ENCODE data around the gene RASSF5. TPM values are rescaled to one million over a fixed set of nuclear protein-coding genes. Genes with fewer than 3 reads are reported as not detected.

RASSF5 gene
- total and polyA plus RNA-seq, 10 of the 15 experiments (the other 5 are each of a cell fraction or from before 2014, with no cell fraction given) = 14.0 to 89.6 (median 68.9) TPM

- ChIA-PET POLR2A (interaction anchor here (7.0 kb wide), 1 partner anchor 28 kb away, joined by 66 read pairs; no protein-coding TSS in a partner anchor), SMC1A (ENCODE audit: uncharacterized antibody, unreplicated experiment) (interaction anchor here (1.0 to 21.1 kb wide), 2 partner anchors 30 to 81 kb away, joined by 3 to 476 read pairs; no protein-coding TSS in a partner anchor), RAD21 (ENCODE audit: unreplicated experiment) (no interaction called here), CTCF (interaction anchor here (1.0 to 2.6 kb wide), 6 partner anchors 8 to 73 kb away, joined by 3 to 20 read pairs (median 4); no protein-coding TSS in a partner anchor)
- H3K9ac ChIP-seq (ENCODE audit: control insufficient read depth, insufficient read depth, low read length) = no peak overlapping the region
- intact Hi-C loops (cut with micrococcal nuclease; ENCODE audit: unreplicated experiment) = no loop called here
- in situ Hi-C loops (cut with MboI) = no loop called here
- peaks cover 12% of the 10 kb centered on the region for H3K79me2 ChIP-seq (ENCODE audit: control insufficient read depth, insufficient read depth, low read length)
- no peak overlapping the region for H3K4me2 ChIP-seq (ENCODE audit: control insufficient read depth, insufficient read depth)
- no TSS peak for BruUV-seq (replicated peaks)
- H3K27me3 ChIP-seq (replicated peaks in 1 of 2; ENCODE audit: control insufficient read depth in 2 of 2, insufficient read depth in 2 of 2, low read length in 1 of 2) = no peaks in the 10 kb centered on the region
- ATAC-seq (no peak), DNase-seq (ENCODE audit: low read depth, low spot score) (no peak), FAIRE-seq (no peak)
- no peaks in the 10 kb centered on the region for H3K36me3 ChIP-seq (ENCODE audit: control insufficient read depth in 2 of 2, insufficient read depth in 2 of 2, low read length in 1 of 2)
- H2AFZ ChIP-seq (ENCODE audit: control insufficient read depth, low read depth, low read length) = no peak overlapping the region
- peaks cover 24% of the 10 kb centered on the region for H3K4me1 ChIP-seq (ENCODE audit: control insufficient read depth, insufficient read depth, low read length)
- H3K27ac ChIP-seq (ENCODE audit: control insufficient read depth, insufficient read depth) = no peak overlapping the region
- H4K20me1 ChIP-seq (ENCODE audit: control insufficient read depth, insufficient read depth) = no peaks in the 10 kb centered on the region
- no peak for TF ChIP-seq BCLAF1 (IDR thresholded peaks at IDR 0.05)
- TF ChIP-seq, protein P1, sequence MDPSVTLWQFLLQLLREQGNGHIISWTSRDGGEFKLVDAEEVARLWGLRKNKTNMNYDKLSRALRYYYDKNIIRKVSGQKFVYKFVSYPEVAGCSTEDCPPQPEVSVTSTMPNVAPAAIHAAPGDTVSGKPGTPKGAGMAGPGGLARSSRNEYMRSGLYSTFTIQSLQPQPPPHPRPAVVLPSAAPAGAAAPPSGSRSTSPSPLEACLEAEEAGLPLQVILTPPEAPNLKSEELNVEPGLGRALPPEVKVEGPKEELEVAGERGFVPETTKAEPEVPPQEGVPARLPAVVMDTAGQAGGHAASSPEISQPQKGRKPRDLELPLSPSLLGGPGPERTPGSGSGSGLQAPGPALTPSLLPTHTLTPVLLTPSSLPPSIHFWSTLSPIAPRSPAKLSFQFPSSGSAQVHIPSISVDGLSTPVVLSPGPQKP (IDR thresholded peaks at IDR 0.05; ENCODE audit: low read depth, low read length) = no peak
- 0 out of 2 replicates have a peak, but pooled peaks have one; percentile 10 for TF ChIP-seq NFYB (IDR thresholded peaks at IDR 0.05; ENCODE audit: insufficient read depth, low read depth, low read length)
- no peak overlapping the region for H3K4me3 ChIP-seq
- WGBS (ENCODE audit: insufficient coverage, insufficient replicate concordance, low lambda C conversion rate, missing lambda C conversion rate) = 33% methylated on average over 3 of the region's 3 CpGs
- no peaks in the 10 kb centered on the region for H3K9me3 ChIP-seq (replicated peaks; ENCODE audit: control insufficient read depth, insufficient read depth, low read length)
These were observed 44.6 kb downstream of the RASSF5 start for GRCh38 chr1:206551986-206552326.
